DND-41 (cell line): ENCODE measurements around the gene JAKMIP1.

ENCODE experiments used
- EZH2 ChIP-seq: IDR thresholded peaks from 3 replicates; pipeline ENCODE4 v1.6.1; 2012; ENCODE audit warnings: borderline replicate concordance, low read depth, mild to moderate bottlenecking, moderate library complexity, low read length, inconsistent platforms; ENCODE audit not compliant: severe bottlenecking
- TF ChIP-seq, protein P1 (sequence below): IDR thresholded peaks from 2 replicates; pipeline ENCODE4 v1.5.1; 2012; ENCODE audit warnings: borderline replicate concordance, low read length, moderate library complexity, mild to moderate bottlenecking; ENCODE audit not compliant: poor library complexity, severe bottlenecking; ENCODE audit errors: extremely low read depth

DNA sequence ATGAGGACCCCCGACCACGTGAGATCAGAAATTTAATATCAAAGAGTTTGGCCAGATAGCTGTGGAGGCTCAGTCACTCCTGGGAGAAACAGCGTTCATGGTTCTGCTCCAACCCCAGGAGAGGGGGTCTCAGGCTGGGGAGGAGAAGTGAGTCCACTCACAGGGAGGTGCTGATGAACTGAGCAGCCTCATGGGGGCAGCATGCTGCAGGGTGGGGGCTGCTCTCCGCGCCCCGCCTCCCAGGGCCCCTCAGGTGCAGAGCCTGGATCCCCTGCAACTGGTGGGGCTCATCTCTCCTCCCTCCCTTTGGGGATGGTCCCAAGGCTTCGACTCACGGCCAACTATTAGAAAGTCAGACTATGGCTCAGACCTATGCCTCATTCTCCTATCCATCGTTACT is 155.5 kb downstream of the JAKMIP1 start:
- TF ChIP-seq, protein P1, sequence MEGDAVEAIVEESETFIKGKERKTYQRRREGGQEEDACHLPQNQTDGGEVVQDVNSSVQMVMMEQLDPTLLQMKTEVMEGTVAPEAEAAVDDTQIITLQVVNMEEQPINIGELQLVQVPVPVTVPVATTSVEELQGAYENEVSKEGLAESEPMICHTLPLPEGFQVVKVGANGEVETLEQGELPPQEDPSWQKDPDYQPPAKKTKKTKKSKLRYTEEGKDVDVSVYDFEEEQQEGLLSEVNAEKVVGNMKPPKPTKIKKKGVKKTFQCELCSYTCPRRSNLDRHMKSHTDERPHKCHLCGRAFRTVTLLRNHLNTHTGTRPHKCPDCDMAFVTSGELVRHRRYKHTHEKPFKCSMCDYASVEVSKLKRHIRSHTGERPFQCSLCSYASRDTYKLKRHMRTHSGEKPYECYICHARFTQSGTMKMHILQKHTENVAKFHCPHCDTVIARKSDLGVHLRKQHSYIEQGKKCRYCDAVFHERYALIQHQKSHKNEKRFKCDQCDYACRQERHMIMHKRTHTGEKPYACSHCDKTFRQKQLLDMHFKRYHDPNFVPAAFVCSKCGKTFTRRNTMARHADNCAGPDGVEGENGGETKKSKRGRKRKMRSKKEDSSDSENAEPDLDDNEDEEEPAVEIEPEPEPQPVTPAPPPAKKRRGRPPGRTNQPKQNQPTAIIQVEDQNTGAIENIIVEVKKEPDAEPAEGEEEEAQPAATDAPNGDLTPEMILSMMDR: peak; percentile 17
- no peak for TF ChIP-seq EZH2
